ENCODE results near the gene NKX2-3.

NKX2-3 gene

GRCh38 chr10:99532687-99533495 lies at the start of gene NKX2-3:
TSS of gene NKX2-3 (plus strand) at chr10:99532942. CDS start at chr10:99533132, 190 bp downstream.
- DNase-seq (ENCODE audit: low spot score) = no peak

GRCh38 chr10:99484626-99485581 lies 47.8 kb upstream of the NKX2-3 start:
- no peak for DNase-seq (ENCODE audit: low spot score)

- no peak for DNase-seq (ENCODE audit: low spot score)
These were observed 45.5 kb upstream of the NKX2-3 start for GRCh38 chr10:99487125-99487807.

DNA sequence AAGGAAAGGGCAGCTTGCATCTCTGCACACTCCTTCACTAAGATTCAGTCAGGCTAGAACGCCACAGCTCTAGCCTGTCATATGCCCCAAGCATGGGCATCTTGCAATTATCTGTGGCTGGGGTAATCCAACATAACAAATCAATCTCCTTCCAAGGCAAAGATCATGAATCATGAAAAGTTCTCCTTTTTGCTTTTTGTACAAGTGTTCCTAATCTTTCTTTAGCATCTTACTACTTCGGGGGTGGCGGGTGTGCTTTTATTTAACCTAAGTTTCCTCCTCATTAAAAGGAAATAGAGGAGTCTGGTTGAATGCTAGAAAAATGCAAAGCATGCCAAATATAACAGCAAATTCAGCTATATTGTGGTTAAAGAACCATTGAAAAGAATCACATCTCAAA lies 43.5 kb upstream of the NKX2-3 start:
- no peak for DNase-seq (ENCODE audit: low spot score)

DNA sequence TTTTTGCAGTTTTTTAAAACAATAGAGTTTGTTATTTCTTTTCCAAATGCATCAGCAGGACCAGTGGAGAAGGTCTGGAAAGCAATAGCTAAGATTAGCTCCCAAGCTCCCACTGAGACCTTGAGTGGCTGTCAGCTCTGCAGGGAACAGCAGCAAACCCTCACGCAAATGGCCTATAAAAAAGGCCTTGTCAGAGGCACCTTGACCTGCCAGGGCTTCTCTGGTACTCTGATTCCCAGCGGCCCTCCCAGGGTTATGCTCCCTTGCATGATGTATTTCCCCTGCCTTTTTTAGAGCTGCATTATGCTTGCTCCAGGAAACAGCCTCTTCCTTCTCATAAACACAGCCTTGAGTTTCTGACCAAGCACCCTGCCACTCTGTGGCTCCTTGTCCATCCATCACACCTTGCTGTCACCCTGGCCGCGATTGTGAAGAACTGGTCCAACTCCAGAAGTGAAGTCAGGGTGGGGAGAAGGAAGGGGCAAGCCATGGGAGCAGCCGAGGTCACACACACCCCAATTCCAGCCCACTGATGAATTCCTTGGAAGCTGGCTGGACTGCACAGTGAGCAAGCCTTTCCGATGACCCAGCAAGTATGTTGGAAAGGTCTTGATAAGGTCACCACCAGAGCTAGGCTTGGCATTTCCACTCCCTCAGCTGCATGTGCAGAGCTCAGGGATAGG lies 35.3 kb upstream of the NKX2-3 start:
- no peak for DNase-seq (ENCODE audit: low spot score)

GRCh38 chr10:99506416-99506815 lies 26.3 kb upstream of the NKX2-3 start:
- no peak for DNase-seq (ENCODE audit: low spot score)

- DNase-seq (ENCODE audit: low spot score) = no peak
These were observed 25.5 kb upstream of the NKX2-3 start for GRCh38 chr10:99507265-99507664.

GRCh38 chr10:99513061-99513460 lies 19.7 kb upstream of the NKX2-3 start:
- no peak for DNase-seq (ENCODE audit: low spot score)

GRCh38 chr10:99519690-99520039 lies 13.1 kb upstream of the NKX2-3 start:
- DNase-seq (ENCODE audit: low spot score) = no peak

DNA sequence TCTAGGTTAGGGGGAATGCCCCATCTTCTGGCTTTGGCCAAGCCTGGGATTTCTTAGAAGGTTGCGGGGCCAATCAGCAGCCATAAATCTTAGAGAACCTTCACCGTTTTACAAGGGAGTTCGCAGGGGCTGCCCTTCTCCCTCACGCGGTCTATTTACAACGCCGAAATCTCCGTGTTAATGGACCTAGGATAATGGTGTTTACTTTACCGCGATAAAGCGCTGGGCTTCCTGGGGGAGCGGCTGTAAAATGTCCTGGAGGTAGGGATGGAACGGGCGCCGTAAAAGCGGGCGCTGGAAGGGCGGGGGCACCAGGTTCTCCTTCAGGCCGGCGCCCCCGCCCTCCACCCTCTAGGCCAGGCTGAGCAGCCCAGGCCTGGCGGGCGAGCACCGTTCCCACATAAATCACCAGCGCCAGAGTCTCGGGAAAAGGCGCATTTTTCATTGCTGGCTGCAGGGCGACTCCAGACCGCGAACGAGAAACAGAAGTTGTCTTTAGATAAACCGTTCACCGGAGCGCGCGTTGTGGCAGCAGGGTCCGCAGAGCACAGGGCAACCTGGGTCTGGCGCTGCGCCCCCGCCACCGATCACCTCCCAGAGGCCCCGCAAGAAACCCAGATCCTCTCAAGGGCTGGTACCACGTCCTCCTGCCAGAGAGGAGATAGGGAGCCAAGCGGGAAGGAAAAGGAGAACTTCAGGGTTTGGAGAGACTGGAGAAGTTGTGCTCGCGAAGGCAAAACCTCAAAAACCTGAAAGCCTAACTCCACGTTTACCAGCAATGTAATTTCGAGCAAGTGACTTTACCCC lies 12.5 kb upstream of the NKX2-3 start:
- no peak for DNase-seq (ENCODE audit: low spot score)

DNA sequence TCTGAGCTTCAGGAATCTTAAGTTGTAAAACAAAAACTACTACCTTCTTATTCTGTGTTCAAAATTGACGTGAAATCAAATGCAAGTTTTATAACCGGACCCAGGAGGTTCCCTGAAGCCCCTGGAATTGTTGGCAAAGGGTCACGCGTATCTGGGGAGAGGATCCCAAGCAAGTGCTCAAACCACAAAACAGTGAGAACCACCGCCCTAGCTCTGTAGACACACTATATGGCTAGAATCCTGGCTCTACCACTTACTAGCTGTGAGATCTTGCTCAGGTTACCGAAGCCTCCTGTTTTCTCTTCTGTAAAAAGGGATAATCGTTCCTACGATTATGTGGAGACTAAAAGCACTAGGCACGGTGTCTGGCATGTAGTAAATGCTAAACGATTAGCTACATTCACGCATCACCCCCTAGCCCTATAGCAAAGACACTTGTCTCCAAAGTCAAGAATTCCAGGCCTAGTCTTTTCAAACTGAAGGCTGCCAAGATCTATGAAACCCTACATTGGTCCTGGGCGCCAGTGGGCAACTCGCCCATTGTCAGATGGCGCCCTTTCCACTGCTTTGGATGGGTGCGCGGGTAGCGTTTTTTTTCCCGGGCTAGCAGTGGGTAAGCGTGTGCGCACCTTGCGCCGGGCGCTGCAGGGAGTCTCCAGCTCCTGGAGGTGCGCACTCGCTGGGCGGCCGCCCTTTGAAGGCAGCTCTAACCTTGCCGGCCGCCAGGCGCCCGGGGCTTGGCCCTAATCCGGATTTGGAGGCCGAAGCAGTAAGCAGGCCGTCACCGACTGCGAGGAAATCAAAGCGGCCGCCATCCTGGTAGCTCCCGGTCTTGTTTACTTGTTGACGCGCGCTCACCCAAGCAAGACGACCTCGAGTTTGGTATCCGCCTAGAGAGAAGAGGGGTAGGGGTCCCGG lies 11.6 kb upstream of the NKX2-3 start:
- no peak for DNase-seq (ENCODE audit: low spot score)

DNA sequence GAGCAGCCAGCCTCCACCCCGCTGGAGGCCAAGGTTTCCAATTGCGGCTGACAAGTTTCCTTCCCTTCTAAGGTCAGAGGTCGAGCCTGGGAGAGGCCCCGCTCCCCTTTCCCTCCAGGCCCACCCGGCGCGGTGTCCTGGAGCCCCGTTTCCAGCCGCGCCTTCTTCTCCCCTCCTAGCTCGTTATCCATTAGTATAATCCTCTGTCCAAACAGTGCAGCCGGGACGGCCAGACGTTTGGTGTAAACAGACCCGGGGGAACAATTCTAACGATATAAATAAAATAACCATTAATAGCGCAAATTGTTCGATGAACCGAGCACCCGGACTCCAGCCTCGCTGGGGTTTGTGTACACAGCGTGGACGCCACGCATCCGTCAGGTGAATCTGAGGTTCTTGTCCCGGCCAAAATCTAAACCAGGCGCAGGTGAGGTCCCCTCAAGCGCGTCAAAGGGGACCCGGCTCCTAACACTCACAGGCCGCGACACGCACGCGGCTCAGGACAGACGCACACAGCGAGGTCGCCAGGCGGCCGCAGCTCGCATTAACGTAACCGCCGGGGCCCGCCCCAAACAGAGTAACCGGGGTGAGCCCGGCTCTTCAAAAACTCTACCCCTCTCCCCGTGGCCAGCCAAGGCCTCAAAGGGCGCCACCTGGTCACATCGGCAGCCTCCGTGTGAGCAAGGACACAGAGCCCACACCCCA lies 10.8 kb upstream of the NKX2-3 start:
- DNase-seq (ENCODE audit: low spot score) = no peak

GRCh38 chr10:99522470-99523250 lies 10.1 kb upstream of the NKX2-3 start:
- no peak for DNase-seq (ENCODE audit: low spot score)

GRCh38 chr10:99523251-99523773 lies 9.4 kb upstream of the NKX2-3 start:
- no peak for DNase-seq (ENCODE audit: low spot score)

DNA sequence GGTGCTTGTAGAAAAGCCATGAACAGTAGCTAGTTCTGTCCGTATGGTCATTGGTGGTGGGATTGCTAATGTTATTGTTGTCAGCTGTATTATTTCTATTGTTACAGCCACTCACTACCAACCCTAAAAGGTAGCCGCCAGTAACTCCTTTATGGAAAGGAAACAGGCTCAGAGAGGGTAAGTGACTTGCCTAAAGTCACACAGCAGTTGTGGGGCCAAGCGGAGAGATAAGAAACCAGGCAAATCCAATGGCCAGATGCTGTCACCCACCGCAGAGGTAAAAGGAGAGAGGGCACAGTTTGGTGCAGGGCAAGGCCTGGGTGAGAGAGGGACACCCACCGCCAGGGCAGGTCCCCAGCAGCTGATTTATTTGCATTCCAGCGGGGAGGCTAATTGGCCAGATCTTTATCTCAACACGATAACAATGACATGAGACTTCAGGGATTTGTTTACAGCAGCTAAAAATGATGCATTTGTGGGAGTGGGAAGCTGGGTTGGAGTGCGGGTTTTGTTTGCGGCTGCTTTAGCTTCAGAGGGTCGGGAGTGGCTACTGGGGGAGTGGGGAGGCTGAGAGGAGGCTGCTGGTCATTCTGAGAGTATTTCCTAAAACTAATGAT lies 8.6 kb upstream of the NKX2-3 start:
- no peak for DNase-seq (ENCODE audit: low spot score)

DNA sequence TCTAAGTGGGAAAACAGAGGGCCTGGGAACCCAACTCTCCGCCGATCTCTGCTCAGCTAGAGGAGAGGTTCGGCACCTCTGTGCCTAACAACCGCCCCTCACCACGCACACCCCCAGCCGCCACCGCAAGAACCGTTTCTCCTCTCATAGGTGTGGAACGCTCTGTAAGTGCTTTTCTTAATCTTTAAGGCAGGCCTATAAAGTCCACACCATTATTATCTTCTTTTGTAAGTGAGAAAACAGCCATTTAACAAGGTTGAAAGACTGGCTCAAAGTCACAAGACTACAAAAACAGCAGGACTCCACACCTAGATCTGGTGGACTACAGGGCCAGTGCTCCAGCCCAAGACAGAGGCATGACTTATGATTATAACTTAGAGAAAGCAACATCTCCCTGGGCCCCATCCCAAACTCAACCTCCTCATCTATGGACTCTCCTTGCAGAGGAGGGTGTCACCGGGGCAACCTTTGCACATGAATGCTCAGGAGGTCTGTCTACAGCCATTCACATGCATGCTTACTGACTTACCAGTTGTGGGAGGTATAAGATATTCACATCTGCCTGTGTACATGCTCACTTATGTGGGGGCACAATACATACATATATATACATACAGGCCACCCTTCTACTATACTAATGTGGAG lies 7.9 kb upstream of the NKX2-3 start:
- no peak for DNase-seq (ENCODE audit: low spot score)

GRCh38 chr10:99525897-99526296 lies 6.8 kb upstream of the NKX2-3 start:
- no peak for DNase-seq (ENCODE audit: low spot score)
